Gastrocnemius medialis (tissue), 4 donors: ENCODE measurements around the gene OR6J1. TPM values are rescaled to one million over a fixed set of nuclear protein-coding genes. Genes with fewer than 3 reads are reported as not detected.

ENCODE experiments used
- ATAC-seq, 2 donors: fragments of 150-250 bp; one replicate each; pipeline ENCODE4 v1.9.1; 2016
- DNase-seq, 2 donors: peaks; one replicate each; pipeline ENCODE4 v3.0.0-alpha.2; 2019
- H3K27ac ChIP-seq, 4 donors: fragments of 200-600 bp; sonication (generic); 1 replicate in 1 of 4; 2 replicates in 3 of 4; pipeline ENCODE4 v1.5.1; 2016 to 2018; ENCODE audit warnings: mild to moderate bottlenecking in 2 of 4, moderate library complexity in 1 of 4
- H3K27me3 ChIP-seq, 3 donors: fragments of 200-600 bp; sonication (generic) in 2 of 3; 1 replicate in 1 of 3; 2 replicates in 2 of 3; pipeline versions ENCODE4 v1.5.1 to v1.6.0; 2016 to 2019; ENCODE audit warnings: mild to moderate bottlenecking in 1 of 3, moderate library complexity in 1 of 3
- H3K36me3 ChIP-seq, 2 donors: fragments of 200-600 bp; sonication (generic) in 1 of 2; one replicate each; pipeline ENCODE4 v1.5.1; 2017 to 2018
- H3K4me1 ChIP-seq, 2 donors: fragments of 200-600 bp; sonication (generic) in 1 of 2; one replicate each; pipeline ENCODE4 v1.5.1; 2016 to 2017; ENCODE audit warnings: mild to moderate bottlenecking in 2 of 2
- H3K4me3 ChIP-seq, 4 donors: fragments of 200-600 bp; sonication (generic) in 3 of 4; 1 replicate in 1 of 4; 2 replicates in 3 of 4; pipeline ENCODE4 v1.5.1; 2016 to 2019; ENCODE audit warnings: mild to moderate bottlenecking in 2 of 4
- H3K9me3 ChIP-seq, 3 donors: fragments of 200-600 bp; sonication (generic) in 2 of 3; 1 replicate in 1 of 3; 2 replicates in 2 of 3; pipeline ENCODE4 v1.5.1; 2016 to 2019
- CTCF ChIP-seq, 5 experiments: fragments of 450-650 bp in 3 of 5; fragments of 200-600 bp in 2 of 5; sonication (generic) in 2 of 5; IDR thresholded peaks in 4 of 5; conservative IDR thresholded peaks in 1 of 5; 1 replicate in 4 of 5; 2 replicates in 1 of 5; pipeline ENCODE4 v1.5.1; 2016 to 2019; ENCODE audit warnings: antibody characterized with exemption in 5 of 5, mild to moderate bottlenecking in 3 of 5, moderate library complexity in 3 of 5
- POLR2A ChIP-seq, 2 donors: fragments of 450-650 bp; IDR thresholded peaks; one replicate each; pipeline ENCODE4 v1.6.1; 2017; ENCODE audit warnings: antibody characterized with exemption in 2 of 2, mild to moderate bottlenecking in 2 of 2, moderate library complexity in 2 of 2
- in situ Hi-C, 4 donors: fragments of 200-750 bp; cut with MboI; loops; one replicate each; pipeline versions ENCODE4 v1.15.0 to v1.8.0; 2017; ENCODE audit warnings: low sequenced_read_pairs in 4 of 4
- intact Hi-C: fragments of 100-400 bp; cut with DNase I; formaldehyde crosslinking; loops from one replicate; pipeline ENCODE4 v1.15.1; 2023; ENCODE audit warnings: low total_unique reads
- total RNA-seq, 4 donors: library from RNA; depleted of rRNA; stranded (reverse); fragments of >200 nt; gene quantifications; one replicate each; pipeline versions ENCODE4 v1.1.0 to v1.2.3, GENCODE V29; 2016

Gene OR6J1
- total RNA-seq, 4 donors from 2014 or later: not detected

- TF ChIP-seq CTCF (IDR thresholded peaks at IDR 0.05 in 4 of 5, conservative IDR thresholded peaks at IDR 0.05 in 1 of 5) (no peak), POLR2A (IDR thresholded peaks at IDR 0.05) (no peak)
- Histone ChIP-seq H3K27ac (no peak overlapping the region), H3K4me1 (no peaks in the 10 kb centered on the region), H3K9me3 (no peaks in the 10 kb centered on the region), H3K4me3 (no peak overlapping the region), H3K27me3 (no peaks in the 10 kb centered on the region), H3K36me3 (no peaks in the 10 kb centered on the region)
- ATAC-seq: no peak
- intact Hi-C loops: no loop called here
- in situ Hi-C loops: loop anchor here in 1 of 4 donors (10.0 kb wide), 1 partner anchor 84 kb away; no protein-coding TSS in a partner anchor
- no peak for DNase-seq
Measured at GRCh38 chr14:22658946-22659345, 14.8 kb upstream of the OR6J1 start.

- no peaks in the 10 kb centered on the region for H3K27me3 ChIP-seq
- no peak overlapping the region for H3K4me3 ChIP-seq
- TF ChIP-seq POLR2A (IDR thresholded peaks at IDR 0.05): no peak
- no peak for TF ChIP-seq CTCF (IDR thresholded peaks at IDR 0.05 in 4 of 5, conservative IDR thresholded peaks at IDR 0.05 in 1 of 5)
- no peaks in the 10 kb centered on the region for H3K4me1 ChIP-seq
- ATAC-seq (no peak), DNase-seq (no peak)
- intact Hi-C loops (no loop called here), in situ Hi-C loops (loop anchor here in 1 of 4 donors (10.0 kb wide), 1 partner anchor 83 kb away; no protein-coding TSS in a partner anchor)
- no peaks in the 10 kb centered on the region for H3K9me3 ChIP-seq
- H3K27ac ChIP-seq: no peak overlapping the region
- H3K36me3 ChIP-seq: no peaks in the 10 kb centered on the region
Measured at GRCh38 chr14:22657861-22658260, 13.7 kb upstream of the OR6J1 start.

GRCh38 chr14:22656945-22657731 is 13.0 kb upstream of the OR6J1 start:
- no peak for TF ChIP-seq CTCF (IDR thresholded peaks at IDR 0.05 in 4 of 5, conservative IDR thresholded peaks at IDR 0.05 in 1 of 5)
- no peak for TF ChIP-seq POLR2A (IDR thresholded peaks at IDR 0.05)
- ATAC-seq (no peak), DNase-seq (no peak)
- H3K27me3 ChIP-seq: no peaks in the 10 kb centered on the region
- H3K36me3 ChIP-seq: no peaks in the 10 kb centered on the region
- in situ Hi-C loops: loop anchor here in 1 of 4 donors (10.0 kb wide), 1 partner anchor 82 kb away; no protein-coding TSS in a partner anchor
- no peaks in the 10 kb centered on the region for H3K4me1 ChIP-seq
- no peak overlapping the region for H3K27ac ChIP-seq
- no peak overlapping the region for H3K4me3 ChIP-seq
- intact Hi-C loops: no loop called here
- no peaks in the 10 kb centered on the region for H3K9me3 ChIP-seq

GRCh38 chr14:22656226-22656625 is 12.1 kb upstream of the OR6J1 start:
- no peaks in the 10 kb centered on the region for H3K9me3 ChIP-seq
- H3K4me1 ChIP-seq: no peaks in the 10 kb centered on the region
- no peaks in the 10 kb centered on the region for H3K27me3 ChIP-seq
- ATAC-seq (no peak), DNase-seq (no peak)
- no peak for TF ChIP-seq CTCF (IDR thresholded peaks at IDR 0.05 in 4 of 5, conservative IDR thresholded peaks at IDR 0.05 in 1 of 5)
- no peak for TF ChIP-seq POLR2A (IDR thresholded peaks at IDR 0.05)
- in situ Hi-C loops (loop anchor here in 1 of 4 donors (10.0 kb wide), 1 partner anchor 81 kb away; no protein-coding TSS in a partner anchor), intact Hi-C loops (no loop called here)
- H3K36me3 ChIP-seq: no peaks in the 10 kb centered on the region
- H3K27ac ChIP-seq: no peak overlapping the region
- H3K4me3 ChIP-seq: no peak overlapping the region
